Sigmoid colon (tissue), 7 donors: Measurements from ENCODE around the gene SIPA1L3. TPM values are rescaled to one million over a fixed set of nuclear protein-coding genes. Genes with fewer than 3 reads are reported as not detected.

Experiments used
- DNase-seq: peaks from one replicate; pipeline ENCODE4 v3.0.0-alpha.2; 2019
- H3K27ac ChIP-seq, 4 donors: fragments of 200-600 bp; sonication (generic); one replicate each; pipeline ENCODE4 v1.5.1; 2016 to 2019; ENCODE audit warnings: mild to moderate bottlenecking in 1 of 4
- H3K27me3 ChIP-seq, 3 donors: fragments of 200-600 bp; sonication (generic); one replicate each; pipeline ENCODE4 v1.5.1; 2019; ENCODE audit warnings: mild to moderate bottlenecking in 1 of 3
- H3K36me3 ChIP-seq, 4 donors: fragments of 200-600 bp; sonication (generic); one replicate each; pipeline ENCODE4 v1.5.1; 2016 to 2019
- H3K4me1 ChIP-seq, 4 donors: fragments of 200-600 bp; sonication (generic); one replicate each; pipeline ENCODE4 v1.5.1; 2017 to 2019
- H3K4me3 ChIP-seq, 4 donors: fragments of 200-600 bp; sonication (generic); one replicate each; pipeline ENCODE4 v1.5.1; 2017 to 2019; ENCODE audit warnings: mild to moderate bottlenecking in 2 of 4, moderate library complexity in 1 of 4
- H3K9me3 ChIP-seq, 4 donors: fragments of 200-600 bp in 3 of 4; sonication (generic) in 3 of 4; one replicate each; pipeline versions ENCODE4 v1.5.1 to v1.6.1; 2013 to 2019
- CTCF ChIP-seq, 4 experiments: fragments of 450-650 bp in 3 of 4; fragments of 200-600 bp in 1 of 4; IDR thresholded peaks; one replicate each; pipeline ENCODE4 v1.5.1; 2016 to 2019; ENCODE audit warnings: antibody characterized with exemption in 4 of 4, mild to moderate bottlenecking in 3 of 4, moderate library complexity in 2 of 4
- EP300 ChIP-seq, 4 donors: sonication (generic); formaldehyde crosslinking; IDR thresholded peaks; one replicate each; pipeline ENCODE4 v1.6.1; 2017; ENCODE audit warnings: antibody characterized with exemption in 4 of 4
- POLR2A ChIP-seq, 2 donors: fragments of 450-650 bp; IDR thresholded peaks; one replicate each; pipeline ENCODE4 v1.6.1; 2016; ENCODE audit warnings: antibody characterized with exemption in 2 of 2, mild to moderate bottlenecking in 2 of 2, moderate library complexity in 2 of 2
- POLR2AphosphoS5 ChIP-seq, 4 donors: sonication (generic); formaldehyde crosslinking; IDR thresholded peaks; one replicate each; pipeline ENCODE4 v1.6.1; 2017; ENCODE audit warnings: antibody characterized with exemption in 4 of 4
- WGBS, 2 donors: extraction: QIAGEN DNeasy Blood & Tissue Kit; methylation state at CpG; one replicate each; pipeline ENCODE4 v1.1.7; 2013; 5-methylcytosine and 5-hydroxymethylcytosine counted together
- intact Hi-C: fragments of 100-400 bp; cut with DNase I; formaldehyde crosslinking; loops from one replicate; pipeline ENCODE4 v1.15.1; 2023
- polyA plus RNA-seq, 3 donors: library from polyadenylated mRNA; stranded (reverse); fragments of 200-250 nt; gene quantifications; one replicate each; pipeline ENCODE4 v1.2.3, GENCODE V29; 2013
- total RNA-seq, 4 donors: library from RNA; depleted of rRNA; stranded (reverse); fragments of >200 nt; gene quantifications; one replicate each; pipeline ENCODE4 v1.1.0, GENCODE V29; 2016
- donor health status: healthy with polysubstance abuse.
- donor health status: Bipolar disorder and iron deficiency.
- donor health status: healthy.

SIPA1L3 gene
- total and polyA plus RNA-seq, 7 donors: 7.7 to 47.9 (median 9.9) TPM

GRCh38 chr19:37964109-37964508 lies 57.1 kb downstream of the SIPA1L3 start:
- intact Hi-C loops: no loop called here
- Histone ChIP-seq H3K4me3 (no peak overlapping the region), H3K9me3 (no peaks in the 10 kb centered on the region), H3K27me3 (no peaks in the 10 kb centered on the region), H3K27ac (no peak overlapping the region), H3K36me3 (no peaks in the 10 kb centered on the region), H3K4me1 (no peaks in the 10 kb centered on the region)
- no peak for DNase-seq
- 85 to 93% methylated on average over 2 of the region's 2 CpGs for WGBS, 2 donors
- TF ChIP-seq EP300 (IDR thresholded peaks at IDR 0.05) (no peak), CTCF (IDR thresholded peaks at IDR 0.05) (no peak), POLR2AphosphoS5 (IDR thresholded peaks at IDR 0.05) (no peak)

- intact Hi-C loops: no loop called here
- no peak overlapping the region for H3K27ac ChIP-seq
- H3K36me3 ChIP-seq: no peaks in the 10 kb centered on the region
- peaks cover 4 to 8% (median 6%) of the 10 kb centered on the region in 4 donors for H3K9me3 ChIP-seq
- WGBS, 2 donors: 85 to 92% methylated on average over 8 of the region's 8 CpGs
- no peak for TF ChIP-seq EP300 (IDR thresholded peaks at IDR 0.05)
- TF ChIP-seq POLR2A (IDR thresholded peaks at IDR 0.05): no peak
- no peak for TF ChIP-seq POLR2AphosphoS5 (IDR thresholded peaks at IDR 0.05)
- TF ChIP-seq CTCF (IDR thresholded peaks at IDR 0.05): no peak
- no peak overlapping the region for H3K4me3 ChIP-seq
- DNase-seq: no peak
- no peaks in the 10 kb centered on the region for H3K27me3 ChIP-seq
- no peaks in the 10 kb centered on the region for H3K4me1 ChIP-seq
These were observed 59.2 kb downstream of the SIPA1L3 start for GRCh38 chr19:37966211-37966661.

GRCh38 chr19:37966662-37967231 lies 59.7 kb downstream of the SIPA1L3 start:
- TF ChIP-seq POLR2AphosphoS5 (IDR thresholded peaks at IDR 0.05): no peak
- Histone ChIP-seq H3K4me1 (no peaks in the 10 kb centered on the region), H3K36me3 (no peaks in the 10 kb centered on the region), H3K9me3 (peaks cover 4 to 8% (median 6%) of the 10 kb centered on the region in 4 donors), H3K27ac (no peak overlapping the region), H3K4me3 (no peak overlapping the region), H3K27me3 (no peaks in the 10 kb centered on the region)
- DNase-seq: no peak
- 20 to 75% methylated on average over 12 of the region's 12 CpGs for WGBS, 2 donors
- intact Hi-C loops: no loop called here

GRCh38 chr19:37969695-37970094 lies 62.7 kb downstream of the SIPA1L3 start:
- WGBS, 2 donors: 48 to 77% methylated on average over 5 of the region's 5 CpGs

GRCh38 chr19:37970699-37971098 lies 63.7 kb downstream of the SIPA1L3 start:
- Histone ChIP-seq H3K27me3 (no peaks in the 10 kb centered on the region), H3K27ac (no peak overlapping the region), H3K36me3 (no peaks in the 10 kb centered on the region), H3K4me1 (no peaks in the 10 kb centered on the region), H3K4me3 (no peak overlapping the region), H3K9me3 (peaks cover 4 to 8% (median 6%) of the 10 kb centered on the region in 4 donors)
- WGBS, 2 donors: 99% methylated on average over 4 of the region's 4 CpGs
- no peak for TF ChIP-seq CTCF (IDR thresholded peaks at IDR 0.05)
- no peak for TF ChIP-seq POLR2A (IDR thresholded peaks at IDR 0.05)
- no peak for TF ChIP-seq POLR2AphosphoS5 (IDR thresholded peaks at IDR 0.05)
- no peak for TF ChIP-seq EP300 (IDR thresholded peaks at IDR 0.05)
- intact Hi-C loops: no loop called here
- peak; percentile 30 for DNase-seq

More at GRCh38 chr19:37969695-37970094, 62.7 kb downstream of the SIPA1L3 start:
- DNase-seq: no peak
- intact Hi-C loops: no loop called here
- H3K9me3 ChIP-seq: peaks cover 4 to 8% (median 6%) of the 10 kb centered on the region in 4 donors
- H3K27ac ChIP-seq: no peak overlapping the region
- TF ChIP-seq EP300 (IDR thresholded peaks at IDR 0.05) (no peak), CTCF (IDR thresholded peaks at IDR 0.05) (no peak), POLR2A (IDR thresholded peaks at IDR 0.05) (no peak), POLR2AphosphoS5 (IDR thresholded peaks at IDR 0.05) (no peak)
- no peaks in the 10 kb centered on the region for H3K36me3 ChIP-seq
- H3K27me3 ChIP-seq: no peaks in the 10 kb centered on the region
- H3K4me1 ChIP-seq: no peaks in the 10 kb centered on the region
- no peak overlapping the region for H3K4me3 ChIP-seq
